Kasumi-1 (cell line): ENCODE results near the gene CALML6.

Experiments used
- DNase-seq, 2 experiments: peaks; one replicate each; lab custom pipeline; 2025; lab: John Stamatoyannopoulos, UW

The CALML6 gene

GRCh38 chr1:1942753-1943656 is 27.9 kb downstream of the CALML6 start:
- no peak for DNase-seq

DNA sequence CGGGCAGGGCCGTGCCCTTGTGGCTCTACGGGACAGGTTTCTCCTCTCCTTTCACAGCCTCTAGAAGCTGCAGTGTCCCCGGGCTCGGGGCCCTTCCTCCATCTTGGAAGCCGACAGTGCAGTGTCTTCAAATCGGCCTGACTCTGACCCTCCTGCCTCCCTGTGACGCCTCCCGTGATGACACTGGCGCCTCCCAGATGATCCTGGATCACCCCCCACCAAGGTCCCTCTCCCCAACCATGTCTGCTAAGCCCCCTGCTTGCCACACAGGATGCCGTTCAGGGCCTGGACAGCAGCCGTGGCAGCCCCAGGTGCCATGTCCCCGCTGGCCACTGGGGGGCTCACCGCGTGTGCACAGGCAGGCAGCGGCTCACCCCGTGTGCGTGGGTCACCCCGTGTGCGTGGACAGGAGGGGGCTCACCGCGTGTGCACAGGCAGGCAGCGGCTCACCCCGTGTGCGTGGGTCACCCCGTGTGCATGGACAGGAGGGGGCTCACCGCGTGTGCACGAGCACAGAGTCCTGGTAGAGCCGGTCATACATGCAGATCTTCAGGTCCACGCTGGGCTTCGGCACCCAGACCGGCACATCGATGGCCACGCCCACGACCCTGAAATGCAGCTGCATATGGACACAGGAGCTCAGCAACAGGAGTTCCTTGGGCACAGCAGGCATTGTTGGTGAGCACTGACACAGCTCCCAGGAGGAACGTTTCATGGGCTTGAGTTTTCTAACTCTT is 28.9 kb downstream of the CALML6 start:
- DNase-seq, result peak in 1 of 2 experiments; percentile 24

GRCh38 chr1:1945782-1946393 is 30.8 kb downstream of the CALML6 start:
- no peak for DNase-seq

GRCh38 chr1:1946540-1946939 is 31.5 kb downstream of the CALML6 start:
- no peak for DNase-seq

DNA sequence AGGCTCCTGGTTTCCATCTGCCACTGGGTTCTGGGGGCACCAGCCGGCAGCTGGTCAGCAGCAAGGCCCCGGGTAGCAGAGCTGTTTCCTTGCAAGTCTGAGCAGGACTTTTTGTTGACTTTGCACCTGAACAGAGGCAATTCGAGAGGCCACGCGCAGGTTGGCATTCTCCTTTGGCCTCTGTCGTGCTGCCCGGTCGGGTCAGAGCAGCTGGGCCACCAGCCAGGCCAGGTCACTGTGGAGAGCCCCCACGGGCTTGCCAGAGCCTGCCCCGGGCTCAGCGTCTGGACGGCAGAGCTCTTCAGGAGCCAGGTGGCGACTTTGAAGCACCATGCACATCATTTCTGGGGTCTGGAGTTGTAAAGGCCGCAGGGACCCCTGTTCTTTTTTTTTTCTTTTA is 32.4 kb downstream of the CALML6 start:
- DNase-seq, result no peak

- DNase-seq, result no peak
These were observed 33.7 kb downstream of the CALML6 start for GRCh38 chr1:1948783-1949182.

- DNase-seq, result no peak
These were observed 35.9 kb downstream of the CALML6 start for GRCh38 chr1:1950940-1951339.

GRCh38 chr1:1954015-1954414 is 39.0 kb downstream of the CALML6 start:
- no peak for DNase-seq

- DNase-seq, result no peak
These were observed 39.9 kb downstream of the CALML6 start for GRCh38 chr1:1954831-1955441.

GRCh38 chr1:1955621-1956094 is 40.6 kb downstream of the CALML6 start:
- DNase-seq, result no peak

GRCh38 chr1:1956101-1956500 is 41.0 kb downstream of the CALML6 start:
- DNase-seq, result no peak

GRCh38 chr1:1956586-1957532 is 41.8 kb downstream of the CALML6 start:
- no peak for DNase-seq

GRCh38 chr1:1957533-1957961 is 42.5 kb downstream of the CALML6 start:
- DNase-seq, result no peak

GRCh38 chr1:1958071-1958541 is 43.0 kb downstream of the CALML6 start:
- DNase-seq, result no peak

- DNase-seq, result no peak
These were observed 44.4 kb downstream of the CALML6 start for GRCh38 chr1:1959459-1959839.

- peak; percentile 67 to 76 for DNase-seq
These were observed 44.9 kb downstream of the CALML6 start for GRCh38 chr1:1959840-1960479.

GRCh38 chr1:1960480-1961196 is 45.6 kb downstream of the CALML6 start:
- DNase-seq, result no peak

- DNase-seq, result no peak
These were observed 47.7 kb downstream of the CALML6 start for GRCh38 chr1:1962752-1963151.

- no peak for DNase-seq
These were observed 48.5 kb downstream of the CALML6 start for GRCh38 chr1:1963570-1963969.

DNA sequence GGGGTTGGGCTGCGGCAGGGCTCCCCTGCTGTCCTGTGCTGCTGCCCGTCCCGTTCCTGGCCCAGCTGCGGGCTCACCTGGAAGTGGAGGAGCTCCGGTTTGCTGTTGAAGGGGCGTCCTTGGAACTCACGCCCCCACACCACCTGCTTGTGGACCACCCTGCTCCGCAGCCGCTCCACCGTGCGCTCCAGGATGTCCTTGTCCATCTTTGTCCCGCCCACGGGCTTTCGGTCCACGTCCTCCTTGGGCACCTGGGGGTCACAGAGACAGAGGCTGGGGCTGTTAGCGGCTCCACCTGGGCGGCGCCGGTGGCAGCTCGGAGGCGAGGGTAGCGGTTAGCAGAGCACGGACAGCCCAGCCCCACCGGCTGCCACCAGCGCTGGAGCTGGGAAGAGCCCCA is 49.8 kb downstream of the CALML6 start:
- DNase-seq, result no peak
